IMR-90 (cell line): ENCODE measurements around the gene DACH1. TPM values are rescaled to one million over a fixed set of nuclear protein-coding genes. Genes with fewer than 3 reads are reported as not detected.

Source experiments
- ATAC-seq: fragments of 200-7000 bp; cut with Tn5 transposase; 2 replicates; pipeline ENCODE4 v1.9.1; 2020; ENCODE audit warnings: low read depth, mild to moderate bottlenecking, moderate library complexity
- BruUV-seq: library from RNA; stranded (reverse); fragments of 400-500 nt; replicated peaks from 2 replicates; lab custom pipeline; 2021; lab: Mats Ljungman, UMichigan
- CTCF ChIA-PET: fragments of 300-600 bp; formaldehyde crosslinking; extraction: SDS; loops from one replicate; lab custom pipeline; 2021; ENCODE audit warnings: antibody characterized with exemption; lab: Yijun Ruan, JAX
- POLR2A ChIA-PET: fragments of 300-600 bp; sonication (Branson Sonifier 250); formaldehyde crosslinking; loops from one replicate; lab custom pipeline; 2022; ENCODE audit warnings: antibody characterized with exemption; ENCODE audit not compliant: unreplicated experiment; lab: Charles Lee
- DNase-seq: peaks from one replicate; pipeline ENCODE4 v3.0.0; 2013
- H2AFZ ChIP-seq: replicated peaks from 2 replicates; pipeline ENCODE3; 2013; ENCODE audit warnings: low read length, mild to moderate bottlenecking; ENCODE audit not compliant: poor library complexity
- H2AK5ac ChIP-seq: 2 replicates; pipeline ENCODE4 v1.6.1; 2013; ENCODE audit warnings: low read depth, low read length, inconsistent platforms
- H2AK9ac ChIP-seq: replicated peaks from 2 replicates; pipeline ENCODE3; 2013; ENCODE audit warnings: mild to moderate bottlenecking, low read depth, low read length, moderate library complexity; ENCODE audit not compliant: poor library complexity
- H2BK120ac ChIP-seq: 2 replicates; pipeline ENCODE4 v1.6.1; 2013; ENCODE audit warnings: low read depth, low read length, inconsistent platforms
- H2BK15ac ChIP-seq: 3 replicates; pipeline ENCODE4 v1.6.1; 2013; ENCODE audit warnings: low read depth, low read length, inconsistent platforms
- H2BK20ac ChIP-seq: 2 replicates; pipeline ENCODE4 v1.6.1; 2013; ENCODE audit warnings: low read depth, mild to moderate bottlenecking, inconsistent platforms, low read length, moderate library complexity
- H2BK5ac ChIP-seq: 2 replicates; pipeline ENCODE4 v1.6.1; 2013; ENCODE audit warnings: mild to moderate bottlenecking, low read depth, low read length, inconsistent platforms; ENCODE audit not compliant: poor library complexity, severe bottlenecking
- H3K14ac ChIP-seq: replicated peaks from 2 replicates; pipeline ENCODE4 v1.6.1; 2013; ENCODE audit warnings: low read depth, low read length, inconsistent platforms
- H3K18ac ChIP-seq: 2 replicates; pipeline ENCODE4 v1.6.1; 2013; ENCODE audit warnings: low read depth, low read length, control low read depth
- H3K23ac ChIP-seq: 2 replicates; pipeline ENCODE4 v1.6.1; 2013; ENCODE audit warnings: low read depth, low read length, inconsistent platforms
- H3K27ac ChIP-seq: 2 replicates; pipeline ENCODE4 v1.5.1; 2013; ENCODE audit warnings: mild to moderate bottlenecking, control low read depth, low read length; ENCODE audit not compliant: insufficient read depth
- H3K27me3 ChIP-seq: 2 replicates; pipeline ENCODE4 v1.6.1; 2013; ENCODE audit warnings: low read length; ENCODE audit not compliant: control insufficient read depth, insufficient read depth
- H3K36me3 ChIP-seq: 2 replicates; pipeline ENCODE4 v1.6.1; 2013; ENCODE audit warnings: low read length, mixed read lengths; ENCODE audit not compliant: control insufficient read depth, insufficient read depth
- H3K4ac ChIP-seq: 2 replicates; pipeline ENCODE4 v1.6.1; 2013; ENCODE audit warnings: low read depth, low read length, inconsistent platforms
- H3K4me1 ChIP-seq: 2 replicates; pipeline ENCODE4 v1.6.1; 2013; ENCODE audit warnings: low read length, mixed read lengths; ENCODE audit not compliant: control insufficient read depth, insufficient read depth
- H3K4me2 ChIP-seq: 2 replicates; pipeline ENCODE4 v1.6.1; 2013; ENCODE audit warnings: low read depth, mild to moderate bottlenecking, control low read depth, low read length, moderate library complexity
- H3K4me3 ChIP-seq: 2 replicates; pipeline ENCODE4 v1.5.1; 2013; ENCODE audit warnings: low read depth, mild to moderate bottlenecking, control low read depth, low read length, moderate library complexity; ENCODE audit not compliant: insufficient read depth
- H3K56ac ChIP-seq: 2 replicates; pipeline ENCODE4 v1.6.1; 2013; ENCODE audit warnings: low read length, inconsistent platforms; ENCODE audit not compliant: insufficient read depth; ENCODE audit errors: extremely low read depth
- H3K79me1 ChIP-seq, 2 experiments: 2 replicates each; pipeline ENCODE4 v1.6.1; 2013; ENCODE audit warnings: low read length in 2 of 2, inconsistent platforms in 1 of 2, low read depth in 1 of 2
- H3K9ac ChIP-seq: 2 replicates; pipeline ENCODE4 v1.6.1; 2013; ENCODE audit warnings: low read depth, low read length, control low read depth
- H3K9me1 ChIP-seq: 2 replicates; pipeline ENCODE4 v1.6.1; 2013; ENCODE audit warnings: low read length, inconsistent platforms; ENCODE audit not compliant: insufficient read depth
- H3K9me3 ChIP-seq: 2 replicates; pipeline ENCODE4 v1.6.1; 2013; ENCODE audit warnings: low read length; ENCODE audit not compliant: control insufficient read depth, insufficient read depth
- H4K20me1 ChIP-seq: 2 replicates; pipeline ENCODE4 v1.6.1; 2013; ENCODE audit warnings: low read length, inconsistent platforms; ENCODE audit not compliant: insufficient read depth
- H4K5ac ChIP-seq: 2 replicates; pipeline ENCODE4 v1.6.1; 2013; ENCODE audit warnings: mild to moderate bottlenecking, low read depth, low read length, control low read depth
- H4K8ac ChIP-seq, 2 experiments: 2 replicates each; pipeline ENCODE4 v1.6.1; 2013; ENCODE audit warnings: low read depth in 2 of 2, low read length in 2 of 2, control low read depth in 1 of 2, inconsistent platforms in 1 of 2
- H4K91ac ChIP-seq: 2 replicates; pipeline ENCODE4 v1.6.1; 2013; ENCODE audit warnings: low read depth, low read length, inconsistent platforms; ENCODE audit not compliant: insufficient read depth
- BHLHE40 ChIP-seq: fragments of 150-350 bp; IDR thresholded peaks from 2 replicates; pipeline ENCODE4 v1.6.1; 2016; ENCODE audit warnings: mild to moderate bottlenecking, low read depth, low read length
- CEBPB ChIP-seq: IDR thresholded peaks from 2 replicates; pipeline ENCODE4 v1.6.1; 2012; ENCODE audit warnings: low read depth, low read length, improper control_type of control experiment
- CHD1 ChIP-seq: IDR thresholded peaks from 2 replicates; pipeline ENCODE4 v1.6.1; 2012; ENCODE audit warnings: low read depth, low read length, improper control_type of control experiment
- FOS ChIP-seq: fragments of 150-350 bp; IDR thresholded peaks from 2 replicates; pipeline ENCODE4 v1.6.1; 2016; ENCODE audit warnings: low read depth, low read length
- MAFK ChIP-seq: IDR thresholded peaks from 2 replicates; pipeline ENCODE4 v1.6.1; 2012; ENCODE audit warnings: low read depth, low read length, improper control_type of control experiment
- MAZ ChIP-seq: IDR thresholded peaks from 2 replicates; pipeline ENCODE4 v1.6.1; 2012; ENCODE audit warnings: low read depth, mild to moderate bottlenecking, low read length, improper control_type of control experiment, moderate library complexity, borderline replicate concordance
- MXI1 ChIP-seq: IDR thresholded peaks from 2 replicates; pipeline ENCODE4 v1.6.1; 2012; ENCODE audit warnings: low read depth, mild to moderate bottlenecking, low read length, moderate library complexity, borderline replicate concordance
- NFE2L2 ChIP-seq: fragments of 150-350 bp; IDR thresholded peaks from 2 replicates; pipeline ENCODE4 v1.6.1; 2016; ENCODE audit warnings: low read depth, mild to moderate bottlenecking, low read length
- POLR2A ChIP-seq: IDR thresholded peaks from 2 replicates; pipeline ENCODE4 v1.6.1; 2012; ENCODE audit warnings: mild to moderate bottlenecking, low read depth, low read length
- RAD21 ChIP-seq: IDR thresholded peaks from 2 replicates; pipeline ENCODE4 v1.6.1; 2012; ENCODE audit warnings: low read length, improper control_type of control experiment
- RCOR1 ChIP-seq: IDR thresholded peaks from 2 replicates; pipeline ENCODE4 v1.6.1; 2012; ENCODE audit warnings: mild to moderate bottlenecking, low read length, improper control_type of control experiment; ENCODE audit not compliant: insufficient replicate concordance
- RFX5 ChIP-seq: IDR thresholded peaks from 2 replicates; pipeline ENCODE4 v1.8.0; 2012; ENCODE audit warnings: low read depth, mild to moderate bottlenecking, low read length, moderate library complexity
- SMC3 ChIP-seq: fragments of 150-350 bp; IDR thresholded peaks from 2 replicates; pipeline ENCODE4 v1.6.1; 2016; ENCODE audit warnings: low read depth, mild to moderate bottlenecking, antibody characterized with exemption, low read length, moderate library complexity
- WGBS, 2 experiments: methylation state at CpG; one replicate each; pipeline versions ENCODE4 v1.1.5 to v1.1.7; 2013; ENCODE audit warnings: missing lambda C conversion rate in 2 of 2; ENCODE audit not compliant: insufficient read length in 1 of 2; ENCODE audit errors: extremely low coverage in 2 of 2; 5-methylcytosine and 5-hydroxymethylcytosine counted together
- dilution Hi-C: fragments of 300-500 bp; cut with HindIII; formaldehyde crosslinking; loops from one replicate; pipeline ENCODE4 v1.14.3; 2018; ENCODE audit warnings: low sequenced_read_pairs; ENCODE audit not compliant: unreplicated experiment
- in situ Hi-C: fragments of 300-500 bp; cut with MboI; formaldehyde crosslinking; loops from 3 replicates; pipeline ENCODE4 v1.14.3; 2019; ENCODE audit warnings: low sequenced_read_pairs, inconsistent platforms, mixed read lengths
- intact Hi-C: fragments of 100-400 bp; cut with micrococcal nuclease; formaldehyde crosslinking; loops from 2 replicates; pipeline ENCODE4 v1.10.0; 2022
- polyA plus RNA-seq, 3 experiments: library from polyadenylated mRNA; depleted of rRNA; stranded (reverse); fragments of >200 nt; gene quantifications; 2 replicates each; pipeline ENCODE4 v1.2.3, GENCODE V29; 2012; ENCODE audit warnings: low replicate concordance in 1 of 3
- total RNA-seq: library from RNA; depleted of rRNA; stranded (reverse); fragments of >200 nt; gene quantifications from 2 replicates; pipeline ENCODE4 v1.2.3, GENCODE V29; 2012
- TF ChIP-seq, protein P1 (sequence below): conservative IDR thresholded peaks from 2 replicates; pipeline ENCODE4 v1.5.1; 2012; ENCODE audit warnings: mild to moderate bottlenecking, low read depth, low read length, improper control_type of control experiment
- TF ChIP-seq, protein P2 (sequence below): fragments of 150-350 bp; IDR thresholded peaks from 2 replicates; pipeline ENCODE4 v1.6.1; 2016; ENCODE audit warnings: low read depth, mild to moderate bottlenecking, low read length, moderate library complexity, borderline replicate concordance
- TF ChIP-seq, protein P3 (sequence below): fragments of 150-350 bp; IDR thresholded peaks from 2 replicates; pipeline ENCODE4 v1.6.1; 2017; ENCODE audit warnings: mild to moderate bottlenecking, antibody characterized with exemption, low read length, low read depth

DACH1 gene
- total and polyA plus RNA-seq, 2 of the 4 experiments (the other 2 are of a cell fraction) = not detected

DNA sequence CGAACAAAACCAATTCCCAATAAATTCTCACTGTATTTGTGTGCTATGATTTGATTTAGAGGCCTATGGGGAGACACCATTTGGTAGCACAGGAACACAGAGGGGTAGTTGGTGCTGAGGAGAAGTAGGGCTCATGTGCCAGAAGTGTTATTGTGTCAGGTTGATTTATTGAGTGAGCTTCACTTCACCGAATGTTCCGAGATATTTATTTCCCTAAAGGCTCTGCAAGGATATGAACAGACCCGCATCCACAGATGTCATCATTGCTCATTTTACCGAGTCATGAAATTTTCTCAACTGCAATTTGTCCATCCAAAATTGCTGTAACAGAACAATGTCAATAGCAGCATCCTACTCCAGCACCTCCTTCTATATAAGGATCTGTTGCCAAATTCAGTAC is 69.5 kb downstream of the DACH1 start:
- Histone ChIP-seq H3K23ac (no peak overlapping the region), H3K4ac (no peak overlapping the region), H4K5ac (no peak overlapping the region), H2AK5ac (no peak overlapping the region), H3K4me2 (no peak overlapping the region), H3K9me3 (no peaks in the 10 kb centered on the region), H4K8ac (no peak overlapping the region), H3K36me3 (no peaks in the 10 kb centered on the region), H4K20me1 (no peaks in the 10 kb centered on the region), H2AK9ac (no peak overlapping the region), H2BK15ac (no peak overlapping the region), H2AFZ (no peak overlapping the region), H3K27ac (no peak overlapping the region), H4K91ac (no peak overlapping the region), H2BK120ac (no peak overlapping the region), H3K4me1 (no peaks in the 10 kb centered on the region), H3K4me3 (no peak overlapping the region), H3K9ac (no peak overlapping the region), H3K79me1 (no peaks in the 10 kb centered on the region), H3K56ac (no peak overlapping the region), H3K18ac (no peak overlapping the region), H3K14ac (no peak overlapping the region), H2BK20ac (no peak overlapping the region), H2BK5ac (no peak overlapping the region), H3K27me3 (no peaks in the 10 kb centered on the region), H3K9me1 (no peaks in the 10 kb centered on the region)
- dilution Hi-C loops = no loop called here
- TF ChIP-seq MAFK (no peak), CEBPB (no peak), RFX5 (no peak), RCOR1 (no peak), MAZ (no peak), POLR2A (no peak), SMC3 (no peak), MXI1 (no peak), RAD21 (no peak), CHD1 (no peak), BHLHE40 (no peak), FOS (no peak), NFE2L2 (no peak)
- TF ChIP-seq, protein P1, sequence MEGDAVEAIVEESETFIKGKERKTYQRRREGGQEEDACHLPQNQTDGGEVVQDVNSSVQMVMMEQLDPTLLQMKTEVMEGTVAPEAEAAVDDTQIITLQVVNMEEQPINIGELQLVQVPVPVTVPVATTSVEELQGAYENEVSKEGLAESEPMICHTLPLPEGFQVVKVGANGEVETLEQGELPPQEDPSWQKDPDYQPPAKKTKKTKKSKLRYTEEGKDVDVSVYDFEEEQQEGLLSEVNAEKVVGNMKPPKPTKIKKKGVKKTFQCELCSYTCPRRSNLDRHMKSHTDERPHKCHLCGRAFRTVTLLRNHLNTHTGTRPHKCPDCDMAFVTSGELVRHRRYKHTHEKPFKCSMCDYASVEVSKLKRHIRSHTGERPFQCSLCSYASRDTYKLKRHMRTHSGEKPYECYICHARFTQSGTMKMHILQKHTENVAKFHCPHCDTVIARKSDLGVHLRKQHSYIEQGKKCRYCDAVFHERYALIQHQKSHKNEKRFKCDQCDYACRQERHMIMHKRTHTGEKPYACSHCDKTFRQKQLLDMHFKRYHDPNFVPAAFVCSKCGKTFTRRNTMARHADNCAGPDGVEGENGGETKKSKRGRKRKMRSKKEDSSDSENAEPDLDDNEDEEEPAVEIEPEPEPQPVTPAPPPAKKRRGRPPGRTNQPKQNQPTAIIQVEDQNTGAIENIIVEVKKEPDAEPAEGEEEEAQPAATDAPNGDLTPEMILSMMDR = no peak
- TF ChIP-seq, protein P2, sequence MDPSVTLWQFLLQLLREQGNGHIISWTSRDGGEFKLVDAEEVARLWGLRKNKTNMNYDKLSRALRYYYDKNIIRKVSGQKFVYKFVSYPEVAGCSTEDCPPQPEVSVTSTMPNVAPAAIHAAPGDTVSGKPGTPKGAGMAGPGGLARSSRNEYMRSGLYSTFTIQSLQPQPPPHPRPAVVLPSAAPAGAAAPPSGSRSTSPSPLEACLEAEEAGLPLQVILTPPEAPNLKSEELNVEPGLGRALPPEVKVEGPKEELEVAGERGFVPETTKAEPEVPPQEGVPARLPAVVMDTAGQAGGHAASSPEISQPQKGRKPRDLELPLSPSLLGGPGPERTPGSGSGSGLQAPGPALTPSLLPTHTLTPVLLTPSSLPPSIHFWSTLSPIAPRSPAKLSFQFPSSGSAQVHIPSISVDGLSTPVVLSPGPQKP = no peak
- TF ChIP-seq, protein P3, sequence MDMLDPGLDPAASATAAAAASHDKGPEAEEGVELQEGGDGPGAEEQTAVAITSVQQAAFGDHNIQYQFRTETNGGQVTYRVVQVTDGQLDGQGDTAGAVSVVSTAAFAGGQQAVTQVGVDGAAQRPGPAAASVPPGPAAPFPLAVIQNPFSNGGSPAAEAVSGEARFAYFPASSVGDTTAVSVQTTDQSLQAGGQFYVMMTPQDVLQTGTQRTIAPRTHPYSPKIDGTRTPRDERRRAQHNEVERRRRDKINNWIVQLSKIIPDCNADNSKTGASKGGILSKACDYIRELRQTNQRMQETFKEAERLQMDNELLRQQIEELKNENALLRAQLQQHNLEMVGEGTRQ = no peak
- no peak for DNase-seq
- no TSS peak for BruUV-seq
- in situ Hi-C loops = no loop called here
- ChIA-PET POLR2A (no interaction called here), CTCF (no interaction called here)
- no CpG with 5 or more reads among the region's 5 CpGs for WGBS, 2 experiments
- no peak for ATAC-seq
- intact Hi-C loops = no loop called here
